ENCODE data around the gene CADM3. TPM values are rescaled to one million over a fixed set of nuclear protein-coding genes. Genes with fewer than 3 reads are reported as not detected.

The CADM3 gene
- total RNA-seq, 1 experiment from 2014 or later: not detected

- Histone ChIP-seq H3K4me3 (ENCODE audit: low read depth, low read length) (no peak overlapping the region), H3K27me3 (replicated peaks; ENCODE audit: control insufficient read depth, insufficient read depth, low read length) (no peaks in the 10 kb centered on the region), H3K36me3 (ENCODE audit: control insufficient read depth, insufficient read depth, low read length) (no peaks in the 10 kb centered on the region), H3K4me1 (no peaks in the 10 kb centered on the region), H3K9me3 (no peaks in the 10 kb centered on the region)
- peaks cover 24% of the 10 kb centered on the region for H3K27me3 Mint-ChIP-seq (ENCODE audit: insufficient read depth, unreplicated experiment)
- H3K27ac Mint-ChIP-seq (ENCODE audit: unreplicated experiment): no peak overlapping the region
- CTCF ChIA-PET: no interaction called here
- H3K9me3 Mint-ChIP-seq (ENCODE audit: unreplicated experiment): no peaks in the 10 kb centered on the region
- intact Hi-C loops (cut with micrococcal nuclease; ENCODE audit: unreplicated experiment): no loop called here
- no peak for DNase-seq
- no peaks in the 10 kb centered on the region for H3K4me1 Mint-ChIP-seq (ENCODE audit: low read depth, unreplicated experiment)
- H3K36me3 Mint-ChIP-seq (ENCODE audit: insufficient read depth, unreplicated experiment): no peaks in the 10 kb centered on the region
- TF ChIP-seq CTCF (IDR thresholded peaks at IDR 0.05; ENCODE audit: insufficient read depth in 1 of 2, low read depth in 1 of 2, low read length in 1 of 2, severe bottlenecking in 1 of 2, unreplicated experiment in 1 of 2): no peak
- no TSS peak for BruUV-seq (replicated peaks)
- no peak overlapping the region for H3K4me3 Mint-ChIP-seq (ENCODE audit: unreplicated experiment)
- POLR2A ChIA-PET: interaction anchor here (0.6 kb wide), 1 partner anchor 164 kb away, joined by 5 read pairs; no protein-coding TSS in a partner anchor
Observed at GRCh38 chr1:159181328-159182024, 10.1 kb downstream of the CADM3 start.

DNA sequence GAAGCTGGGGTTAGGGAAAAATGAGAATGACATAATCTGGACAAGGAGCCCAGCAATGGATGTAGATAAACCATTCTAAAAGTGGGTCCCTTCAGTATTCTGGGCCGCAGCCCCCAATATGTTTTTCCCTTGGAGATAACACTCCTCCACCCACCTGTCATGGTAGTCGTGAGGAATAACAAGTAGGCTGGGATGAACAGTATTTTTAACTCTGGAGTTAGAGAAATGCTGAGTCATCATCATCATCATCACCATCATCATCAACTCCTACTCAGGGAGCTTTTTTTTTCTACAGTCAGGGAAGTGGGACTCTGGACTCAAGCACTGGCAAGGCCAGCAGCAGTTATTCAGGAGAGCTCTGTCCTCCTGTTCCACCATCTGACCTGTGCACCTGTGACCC, 12.8 kb downstream of the CADM3 start:
- no peak for TF ChIP-seq CTCF (IDR thresholded peaks at IDR 0.05; ENCODE audit: insufficient read depth in 1 of 2, low read depth in 1 of 2, low read length in 1 of 2, severe bottlenecking in 1 of 2, unreplicated experiment in 1 of 2)
- H3K4me1 ChIP-seq: no peaks in the 10 kb centered on the region
- H3K4me3 ChIP-seq (ENCODE audit: low read depth, low read length): no peak overlapping the region
- ChIA-PET CTCF (no interaction called here), POLR2A (no interaction called here)
- no peak overlapping the region for H3K4me3 Mint-ChIP-seq (ENCODE audit: unreplicated experiment)
- intact Hi-C loops (cut with micrococcal nuclease; ENCODE audit: unreplicated experiment): no loop called here
- BruUV-seq (replicated peaks): no TSS peak
- no peaks in the 10 kb centered on the region for H3K4me1 Mint-ChIP-seq (ENCODE audit: low read depth, unreplicated experiment)
- H3K9me3 ChIP-seq: no peaks in the 10 kb centered on the region
- no peaks in the 10 kb centered on the region for H3K36me3 ChIP-seq (ENCODE audit: control insufficient read depth, insufficient read depth, low read length)
- H3K27me3 ChIP-seq (replicated peaks; ENCODE audit: control insufficient read depth, insufficient read depth, low read length): no peaks in the 10 kb centered on the region
- H3K36me3 Mint-ChIP-seq (ENCODE audit: insufficient read depth, unreplicated experiment): no peaks in the 10 kb centered on the region
- no peaks in the 10 kb centered on the region for H3K9me3 Mint-ChIP-seq (ENCODE audit: unreplicated experiment)
- no peak for DNase-seq
- H3K27ac Mint-ChIP-seq (ENCODE audit: unreplicated experiment): no peak overlapping the region
- H3K27me3 Mint-ChIP-seq (ENCODE audit: insufficient read depth, unreplicated experiment): peaks cover 33% of the 10 kb centered on the region

- no TSS peak for BruUV-seq (replicated peaks)
- ChIA-PET POLR2A (no interaction called here), CTCF (no interaction called here)
- no peaks in the 10 kb centered on the region for H3K27me3 ChIP-seq (replicated peaks; ENCODE audit: control insufficient read depth, insufficient read depth, low read length)
- DNase-seq: no peak
- H3K9me3 ChIP-seq: no peaks in the 10 kb centered on the region
- H3K9me3 Mint-ChIP-seq (ENCODE audit: unreplicated experiment): no peaks in the 10 kb centered on the region
- H3K27me3 Mint-ChIP-seq (ENCODE audit: insufficient read depth, unreplicated experiment): peaks cover 33% of the 10 kb centered on the region
- intact Hi-C loops (cut with micrococcal nuclease; ENCODE audit: unreplicated experiment): no loop called here
- no peaks in the 10 kb centered on the region for H3K36me3 Mint-ChIP-seq (ENCODE audit: insufficient read depth, unreplicated experiment)
- TF ChIP-seq CTCF (IDR thresholded peaks at IDR 0.05; ENCODE audit: insufficient read depth in 1 of 2, low read depth in 1 of 2, low read length in 1 of 2, severe bottlenecking in 1 of 2, unreplicated experiment in 1 of 2): no peak
- no peaks in the 10 kb centered on the region for H3K36me3 ChIP-seq (ENCODE audit: control insufficient read depth, insufficient read depth, low read length)
- no peak overlapping the region for H3K4me3 ChIP-seq (ENCODE audit: low read depth, low read length)
- no peak overlapping the region for H3K27ac Mint-ChIP-seq (ENCODE audit: unreplicated experiment)
- H3K4me1 ChIP-seq: no peaks in the 10 kb centered on the region
- H3K4me1 Mint-ChIP-seq (ENCODE audit: low read depth, unreplicated experiment): no peaks in the 10 kb centered on the region
- H3K4me3 Mint-ChIP-seq (ENCODE audit: unreplicated experiment): no peak overlapping the region
Observed at GRCh38 chr1:159185121-159185520, 13.7 kb downstream of the CADM3 start.
